Measurements from ENCODE around the gene HDLBP.

DNA sequence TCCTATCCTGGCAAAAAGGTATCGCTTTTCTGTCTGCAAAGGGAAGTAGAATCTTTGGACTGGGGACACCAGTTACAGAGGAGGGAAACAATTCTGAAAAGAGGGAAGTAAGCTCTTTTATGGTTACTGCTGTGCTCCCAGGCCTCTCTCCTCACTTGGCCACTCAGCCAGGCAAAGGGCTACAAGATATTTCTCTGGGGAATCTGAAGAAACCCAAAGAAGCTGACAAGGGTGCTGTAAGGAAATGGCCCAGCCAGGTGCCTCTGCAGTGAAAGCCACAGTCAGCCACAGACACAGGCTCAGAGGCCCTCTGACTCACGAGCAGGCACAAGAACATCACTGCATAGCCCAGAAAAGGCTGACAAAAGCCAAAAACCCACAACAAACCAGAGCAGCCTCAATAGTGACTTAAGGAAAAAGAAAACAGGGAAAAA lies 5.8 kb downstream of the HDLBP start:
- TF ChIP-seq GATA2 (IDR thresholded peaks at IDR 0.05; ENCODE audit: low read depth, low read length), result no peak
- TF ChIP-seq GATA3 (IDR thresholded peaks at IDR 0.05; ENCODE audit: low read depth, low read length), result no peak

Measured in SH-SY5Y (cell line).